ENCODE measurements around the gene SMG1.
A peak's percentile ranks its signal among the peaks of the same experiment; 100 is the strongest.
"Not testable (repeated sequence)": the region's sequence is repeated elsewhere in the genome, so short reads cannot be mapped to it uniquely, and the experiment has no call there.

SMG1 gene

DNA sequence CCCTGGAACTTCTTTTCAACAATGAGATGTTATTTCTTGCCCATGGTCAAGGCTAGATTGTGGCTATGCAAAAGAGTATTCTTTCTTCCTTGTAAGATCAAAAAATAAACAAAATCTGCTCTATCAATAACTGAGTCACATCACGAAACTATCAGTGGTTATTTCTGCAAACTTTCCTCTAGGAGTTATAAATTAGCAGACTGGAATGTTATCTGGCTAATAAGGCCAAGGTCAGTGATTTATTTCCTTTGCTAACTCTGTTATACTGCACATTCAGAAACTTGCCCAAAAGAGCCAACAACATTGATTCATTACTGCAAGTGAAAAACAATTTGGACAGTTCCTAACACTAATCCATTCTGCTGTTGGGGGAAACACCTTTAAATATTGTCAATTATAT lies 129.8 kb downstream of the SMG1 start:
- DNase-seq, result no peak

DNA sequence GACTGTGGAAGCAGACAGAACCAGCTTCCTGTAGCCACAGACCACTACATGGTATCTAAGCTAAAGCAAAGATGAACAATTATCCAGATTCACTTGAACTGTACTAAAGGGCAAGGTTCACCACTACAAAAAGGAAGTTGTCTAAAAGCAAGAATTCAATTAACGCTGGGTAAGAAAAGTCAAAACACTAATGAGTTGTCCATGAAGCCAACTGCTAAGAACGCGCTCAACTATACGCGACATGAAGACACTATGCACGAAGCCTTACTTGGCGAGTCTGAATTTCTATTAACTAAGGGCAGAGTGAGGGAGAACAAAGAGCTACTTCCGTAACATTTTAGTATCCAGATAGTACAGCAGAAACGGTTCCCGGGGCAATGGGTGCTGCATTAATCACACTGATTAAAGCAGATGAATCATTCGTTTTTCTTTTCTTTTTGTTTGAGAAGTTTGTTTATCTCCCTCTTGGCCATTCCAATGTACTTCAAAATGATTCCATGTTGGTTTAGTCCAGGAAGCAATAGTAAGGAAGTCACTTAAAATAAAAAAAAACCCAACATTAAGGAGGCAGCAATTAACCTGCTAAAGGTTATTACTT lies 133.3 kb downstream of the SMG1 start:
- DNase-seq, result no peak

DNA sequence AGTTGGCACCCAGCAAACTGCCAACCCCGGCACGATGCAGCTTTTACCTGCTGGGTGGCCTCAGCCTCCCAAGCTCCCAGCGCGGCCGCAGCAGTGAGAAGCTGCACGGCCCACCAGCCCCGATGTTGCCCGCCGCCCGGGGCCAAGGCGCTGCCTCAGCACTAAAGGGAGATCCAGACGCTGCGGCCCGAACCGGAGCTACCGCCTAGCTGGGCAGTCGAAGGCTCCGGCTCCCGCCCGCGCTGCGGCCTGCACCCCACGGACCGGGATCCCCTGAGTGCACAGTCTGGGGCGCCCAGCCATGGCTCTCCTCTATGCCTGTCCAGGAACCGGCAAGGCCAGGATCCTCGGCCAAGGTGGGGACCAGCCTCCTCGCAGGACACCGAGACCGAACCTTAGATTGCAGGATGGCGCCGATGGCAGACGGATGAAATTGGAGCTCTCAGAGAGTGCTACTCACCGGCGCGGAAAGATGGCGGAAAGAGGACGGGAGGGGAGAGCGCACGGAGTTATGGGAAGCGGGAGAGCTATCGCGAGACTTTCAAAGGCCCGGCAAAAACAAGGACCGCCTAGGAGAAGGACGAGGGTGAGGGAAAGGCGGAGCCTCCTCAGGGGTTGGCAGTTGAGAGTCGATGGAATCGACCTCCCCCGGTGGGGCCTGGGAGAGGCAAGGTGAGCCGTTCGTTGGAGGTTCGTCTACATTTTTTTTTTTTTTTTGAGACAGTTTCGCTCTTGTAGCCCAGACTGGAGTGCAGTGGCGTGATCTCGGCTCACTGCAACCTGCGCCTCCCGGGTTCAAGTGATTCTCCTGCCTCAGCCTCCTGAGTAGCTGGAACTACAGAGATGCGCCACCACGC lies 136.1 kb downstream of the SMG1 start, which contains the start of gene RPS15A:
RPS15A (minus strand) TSS at position 485 of the 857 bp plus-strand sequence. CDS start 1,221 bp downstream, outside the sequence.
- peak; percentile 99 for DNase-seq

DNA sequence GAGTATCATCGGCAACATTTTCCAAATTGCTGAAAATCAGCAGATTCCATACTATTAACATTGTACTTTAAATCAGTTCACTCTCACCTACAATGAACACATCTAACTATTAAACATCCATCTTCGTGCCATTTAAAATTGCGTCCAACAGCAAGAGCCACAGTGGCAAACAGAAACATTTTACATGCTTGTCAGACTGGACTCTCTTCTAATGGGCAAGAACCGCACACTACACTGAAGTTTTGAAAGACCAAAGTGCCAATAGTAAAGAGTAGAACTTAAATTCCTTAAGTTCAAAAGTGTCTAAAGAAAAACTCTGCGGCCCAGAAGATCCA lies 136.7 kb downstream of the SMG1 start:
- DNase-seq, result no peak

DNA sequence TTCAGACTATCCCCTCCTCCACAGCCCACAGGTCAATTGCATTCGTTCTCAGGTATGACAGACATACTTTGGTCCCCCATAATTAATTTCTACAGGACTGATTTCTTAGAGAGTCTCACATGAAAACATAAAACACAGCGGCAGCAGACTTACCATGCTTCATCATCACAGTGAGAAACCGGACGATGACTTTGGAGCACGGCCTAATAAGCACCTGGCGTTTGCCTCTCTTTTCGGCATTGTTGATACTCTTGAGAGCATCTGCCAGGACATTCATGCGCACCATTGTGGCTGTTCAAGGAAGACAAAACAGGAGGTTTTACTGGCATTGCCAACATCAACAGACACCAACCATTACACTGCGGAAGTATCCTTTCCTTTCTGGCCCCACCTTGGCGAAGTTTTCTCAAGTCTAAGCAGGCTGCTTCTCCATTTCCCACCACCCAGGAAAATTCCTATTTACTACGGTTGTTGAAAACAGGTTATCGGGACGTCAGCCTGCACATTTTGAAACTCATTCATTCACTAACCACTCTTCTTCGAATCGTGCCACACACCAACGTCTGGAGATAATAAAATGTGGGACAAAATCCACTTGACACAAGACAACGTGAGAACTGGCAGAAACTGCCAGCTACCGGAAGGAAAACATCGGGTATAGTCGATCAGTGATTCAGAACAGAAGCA lies 137.2 kb downstream of the SMG1 start:
- peak; percentile 29 for DNase-seq

DNA sequence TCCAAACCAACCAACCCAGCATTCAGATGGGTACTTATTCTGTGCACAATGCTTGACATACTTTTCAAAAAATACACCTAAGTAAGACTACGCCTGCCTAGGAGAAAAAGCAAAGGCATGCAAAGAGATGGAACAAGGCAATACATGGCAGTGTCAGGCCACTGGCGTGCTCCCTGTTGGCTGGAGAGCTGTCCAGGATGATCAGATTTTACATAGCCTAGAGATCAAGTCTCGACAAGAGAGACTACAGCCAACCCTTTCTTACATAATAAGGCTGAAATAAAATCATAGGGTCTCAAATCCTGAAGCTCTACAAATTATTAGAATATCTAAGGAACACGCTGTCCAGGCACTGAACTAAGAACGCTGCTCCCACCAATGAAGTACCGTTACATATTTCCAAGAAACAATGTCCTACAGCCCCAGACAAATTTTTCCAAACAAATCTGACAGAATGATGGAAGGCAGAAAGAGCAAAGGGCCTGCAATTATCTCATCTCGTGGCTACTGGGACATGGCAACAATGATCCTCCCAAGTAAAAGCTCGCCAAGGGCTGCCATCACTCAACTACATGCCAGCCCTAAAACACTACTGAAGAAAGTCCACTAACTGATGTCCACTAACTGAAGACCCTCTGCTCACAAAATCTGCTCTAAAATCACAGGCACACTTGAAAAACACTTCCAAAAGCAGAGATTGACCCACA lies 141.1 kb downstream of the SMG1 start:
- DNase-seq, result no peak

DNA sequence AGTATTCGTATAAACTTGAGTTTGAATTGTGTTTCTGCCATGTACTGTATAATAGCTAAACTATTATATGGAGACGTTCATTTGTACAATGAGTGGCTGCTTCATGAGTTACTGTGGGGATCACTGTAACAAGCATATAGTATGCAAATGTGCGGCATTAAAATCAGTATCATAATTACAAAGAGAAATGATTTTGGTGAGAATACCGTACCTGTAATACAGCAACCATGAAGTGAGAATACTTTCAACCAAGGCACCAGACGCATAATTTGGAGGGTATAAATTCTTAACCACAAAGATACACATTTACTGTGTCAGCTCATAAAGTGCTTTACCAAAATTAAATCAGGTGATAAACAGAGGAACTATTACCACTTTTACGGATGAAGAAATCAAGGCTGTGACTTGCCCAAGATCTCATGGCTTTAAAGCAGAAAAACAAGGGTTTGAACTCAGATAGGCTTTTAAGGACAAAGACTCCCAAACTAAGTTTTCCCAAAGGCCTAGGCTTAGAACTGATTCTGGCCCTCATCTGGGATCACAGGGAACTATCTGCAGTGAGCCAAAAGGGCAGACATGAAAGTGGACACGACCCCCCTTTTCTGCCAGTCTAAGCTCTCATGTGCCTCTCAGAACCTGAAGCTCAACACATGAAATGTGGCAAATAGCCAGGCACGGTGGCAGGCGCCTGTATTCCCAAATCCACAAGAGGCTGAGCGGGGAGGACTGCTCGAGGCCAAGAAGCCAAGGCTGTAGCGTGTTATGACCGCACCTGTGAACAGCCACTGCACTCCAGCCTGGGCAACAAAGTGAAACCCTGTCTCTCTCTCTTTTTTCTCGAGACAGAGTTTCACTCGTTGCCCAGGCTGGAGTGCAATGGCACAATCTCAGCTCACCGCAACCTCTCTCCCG lies 142.5 kb downstream of the SMG1 start:
- no peak for DNase-seq

DNA sequence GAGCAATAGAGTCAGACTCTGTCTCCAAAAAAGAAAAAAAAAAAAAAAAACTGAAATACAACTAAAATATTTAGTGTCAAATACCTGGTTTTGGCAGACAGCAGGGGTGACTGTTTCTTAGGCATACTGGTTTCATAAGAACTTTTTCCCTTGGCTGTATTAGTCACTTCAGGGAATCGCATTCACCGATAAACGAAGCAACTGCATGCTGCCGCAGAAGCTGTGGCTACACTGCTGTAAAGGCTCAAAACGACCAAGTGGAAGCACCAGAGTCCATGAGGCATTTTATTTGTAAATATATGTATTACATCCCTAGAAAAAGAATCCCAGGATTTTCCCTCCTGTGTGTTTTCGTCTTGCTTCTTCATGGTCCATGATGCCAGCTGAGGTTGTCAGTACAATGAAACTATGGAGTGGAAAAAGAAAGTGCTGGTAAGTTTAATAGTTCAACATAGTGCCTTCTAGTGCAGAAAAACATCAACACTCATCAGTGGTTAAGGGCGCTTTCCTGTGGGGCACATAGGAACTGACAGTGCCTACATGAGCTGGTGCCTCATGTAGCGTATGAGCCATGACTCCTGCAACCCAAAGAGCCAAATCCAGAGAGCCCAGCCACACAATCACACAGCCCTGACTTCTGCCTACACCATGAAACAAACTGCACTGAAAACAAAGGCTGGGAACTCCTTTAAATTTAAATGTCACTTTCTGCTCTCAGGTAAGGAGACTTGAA lies 143.3 kb downstream of the SMG1 start:
- DNase-seq, result peak; percentile 37

DNA sequence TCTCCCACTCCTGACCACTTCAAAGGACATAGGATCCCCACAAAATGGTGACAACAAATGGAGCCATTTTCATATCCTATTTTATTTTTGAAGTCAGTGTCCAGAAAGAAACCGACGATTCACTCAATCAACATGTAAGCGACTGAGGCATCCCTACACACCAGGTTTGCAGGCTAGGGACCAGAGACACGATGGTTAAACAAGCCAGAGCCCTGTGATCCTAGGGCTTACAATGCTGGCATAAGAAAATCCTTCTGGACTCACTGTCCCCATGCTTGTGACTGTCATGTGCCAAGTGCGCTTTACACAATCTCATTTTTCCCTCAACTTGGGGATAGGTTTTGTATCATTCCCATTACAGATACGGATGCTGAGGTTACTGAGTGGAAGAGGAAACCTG lies 145.0 kb downstream of the SMG1 start:
- not testable (repeated sequence) for DNase-seq

DNA sequence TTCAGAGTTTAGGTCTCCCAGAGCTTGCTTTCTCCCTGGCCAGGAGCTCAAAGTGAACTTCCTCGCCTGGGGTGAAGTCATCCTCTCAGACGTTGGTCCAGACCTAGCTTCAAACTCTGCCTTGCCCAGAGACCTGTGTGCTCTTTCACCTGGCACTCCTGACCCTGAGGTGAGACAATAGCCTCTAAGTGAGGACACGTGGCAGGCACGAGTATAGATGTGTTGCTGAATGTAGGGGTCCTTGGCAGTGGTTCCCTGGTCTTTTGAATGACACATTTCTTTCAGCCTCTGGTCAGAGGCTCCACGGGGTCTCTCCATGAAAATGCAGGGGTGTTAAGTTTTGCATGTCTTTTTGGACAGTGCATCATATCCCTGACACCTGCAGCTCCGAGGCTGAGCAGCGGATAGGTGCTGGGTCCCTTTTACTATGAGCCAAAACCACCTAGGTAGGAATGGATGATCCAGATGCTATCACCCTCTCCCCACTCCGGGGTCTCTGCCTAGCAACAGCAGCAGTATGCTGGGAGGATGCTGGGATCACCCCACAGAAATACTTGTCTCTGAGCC lies 145.7 kb downstream of the SMG1 start:
- not testable (repeated sequence) for DNase-seq

DNA sequence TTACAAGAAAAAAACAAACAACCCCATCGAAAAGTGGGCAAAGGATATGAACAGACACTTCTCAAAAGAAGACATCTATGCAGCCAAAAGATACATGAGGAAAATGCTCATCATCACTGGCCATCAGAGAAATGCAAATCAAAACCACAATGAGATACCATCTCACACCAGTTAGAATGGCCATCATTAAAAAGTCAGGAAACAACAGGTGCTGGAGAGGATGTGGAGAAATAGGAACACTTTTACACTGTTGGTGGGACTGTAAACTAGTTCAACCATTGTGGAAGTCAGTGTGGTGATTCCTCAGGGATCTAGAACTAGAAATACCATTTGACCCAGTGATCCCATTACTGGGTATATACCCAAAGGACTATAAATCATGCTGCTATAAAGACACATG lies 148.5 kb downstream of the SMG1 start:
- DNase-seq, result not testable (repeated sequence)

DNA sequence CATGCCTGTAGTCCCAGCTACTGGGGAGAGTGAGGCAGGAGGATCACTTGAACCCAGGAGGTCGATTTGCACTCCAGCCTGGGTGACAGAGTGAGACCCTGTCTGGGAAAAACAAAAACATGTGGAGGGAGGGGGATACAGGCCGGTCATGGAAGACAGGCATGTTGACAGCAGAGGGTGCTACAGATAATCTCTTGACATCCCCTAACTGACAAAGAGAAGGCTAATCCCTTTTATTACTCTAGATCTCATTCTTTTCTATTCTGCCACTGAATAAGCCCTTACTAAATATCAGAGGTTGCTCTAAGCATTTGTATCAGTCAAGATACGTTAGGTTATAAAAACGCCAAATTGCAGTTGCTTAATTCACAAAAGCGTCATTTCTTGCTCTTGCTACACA lies 149.9 kb downstream of the SMG1 start:
- DNase-seq, result not testable (repeated sequence)

DNA sequence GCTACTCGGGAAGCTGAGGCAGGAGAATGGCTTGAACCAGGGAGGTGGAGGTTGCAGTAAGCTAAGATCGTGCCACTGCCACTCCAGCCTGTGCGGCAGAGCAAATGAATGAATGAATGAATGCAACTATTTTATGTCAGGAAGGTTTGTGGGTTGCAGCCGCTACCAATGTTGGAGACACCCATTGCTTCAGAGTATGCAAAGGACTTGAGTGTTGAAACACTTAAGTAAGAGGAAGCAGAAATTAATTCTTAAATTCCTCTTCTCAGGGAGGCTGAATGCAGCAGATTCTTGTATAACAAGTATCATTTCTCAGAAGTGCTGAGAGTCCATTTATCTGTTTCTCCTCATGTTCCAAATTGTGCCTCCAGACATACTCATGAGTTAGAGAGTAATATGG lies 151.6 kb downstream of the SMG1 start:
- peak; percentile 65 for DNase-seq

DNA sequence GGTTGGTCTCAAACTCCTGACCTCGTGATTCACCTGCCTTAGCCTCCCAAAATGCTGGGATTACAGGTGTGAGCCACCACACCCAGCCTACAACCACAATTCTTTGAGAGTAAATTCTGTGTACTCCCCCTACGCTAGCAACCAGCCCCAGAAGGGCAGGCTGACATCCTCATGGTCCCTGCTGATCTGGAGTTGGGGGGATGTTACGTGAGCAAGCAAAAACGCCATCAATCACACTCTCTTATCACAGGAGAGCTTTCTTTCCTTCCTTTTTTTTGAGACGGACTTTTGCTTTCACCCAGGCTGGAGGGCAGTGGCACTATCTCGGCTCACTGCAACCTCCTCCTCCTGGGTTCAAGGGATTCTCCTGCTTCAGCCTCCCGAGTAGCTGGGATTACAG lies 154.0 kb downstream of the SMG1 start:
- peak; percentile 57 for DNase-seq

DNA sequence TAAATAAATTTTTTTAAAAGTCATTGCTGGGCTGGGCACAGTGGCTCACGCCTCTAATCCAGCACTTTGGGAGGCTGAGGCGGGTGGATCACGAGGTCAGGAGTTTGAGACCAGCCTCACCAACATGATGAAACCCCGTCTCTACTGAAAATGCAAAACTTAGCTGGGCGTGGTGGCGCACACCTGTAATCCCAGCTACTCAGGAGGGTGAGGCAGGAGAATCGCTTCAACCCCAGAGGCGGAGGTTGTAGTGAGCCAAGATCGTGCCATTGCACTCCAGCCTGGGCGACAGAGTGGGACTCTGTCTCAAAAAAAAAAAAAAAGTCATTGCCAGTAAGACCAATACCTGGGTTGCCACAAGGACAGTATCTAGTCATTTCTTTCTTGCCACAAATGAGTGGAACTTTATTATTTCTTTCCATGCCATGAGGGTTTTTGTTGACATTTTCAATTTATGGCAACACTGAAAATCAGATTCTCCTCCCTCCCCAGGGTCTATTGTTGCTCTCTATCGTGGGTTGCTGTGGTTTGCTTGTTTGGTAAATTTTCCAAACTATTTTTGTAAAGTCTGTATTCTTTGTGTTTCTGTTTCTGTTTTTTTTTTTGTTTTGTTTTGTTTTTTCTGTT lies 155.8 kb downstream of the SMG1 start:
- not testable (repeated sequence) for DNase-seq

DNA sequence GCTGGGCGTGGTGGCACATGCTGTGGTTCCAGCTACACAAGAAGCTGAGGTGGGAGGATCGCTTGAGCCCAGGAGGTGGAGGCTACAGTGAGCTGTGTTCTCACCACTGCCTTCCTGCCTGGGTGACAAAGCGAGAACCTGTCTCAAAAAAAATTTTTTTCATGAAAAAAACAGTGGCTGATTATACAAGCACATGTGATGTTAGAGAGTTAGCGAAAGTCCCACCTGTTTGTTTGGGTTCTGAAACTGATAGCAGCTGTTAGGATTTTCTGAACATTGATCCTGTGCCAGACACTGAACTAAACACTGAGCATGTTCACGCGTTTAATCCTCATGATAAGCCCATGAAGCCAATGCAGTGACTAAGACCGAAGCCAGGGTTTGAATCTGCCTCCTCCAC lies 159.0 kb downstream of the SMG1 start:
- peak; percentile 39 for DNase-seq

DNA sequence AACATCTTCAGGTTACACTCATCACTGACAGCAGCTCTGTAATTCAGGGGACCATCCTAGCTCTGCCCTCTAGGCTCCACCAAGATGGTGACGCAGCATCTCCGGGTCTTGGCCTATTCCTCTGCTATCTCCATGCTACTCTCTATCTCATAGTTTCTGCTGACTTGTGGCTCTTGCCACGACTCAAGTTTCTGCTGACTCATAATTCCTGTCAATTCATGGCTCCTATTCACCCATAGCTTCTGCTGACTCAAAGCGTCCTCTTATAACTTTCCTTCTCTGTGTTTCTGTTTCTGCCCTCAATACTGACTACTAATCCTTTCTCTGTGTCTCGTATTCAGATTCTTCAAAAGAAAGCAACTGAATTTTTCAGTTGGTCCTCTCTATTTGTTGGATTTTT lies 163.5 kb downstream of the SMG1 start:
- DNase-seq, result not testable (repeated sequence)

DNA sequence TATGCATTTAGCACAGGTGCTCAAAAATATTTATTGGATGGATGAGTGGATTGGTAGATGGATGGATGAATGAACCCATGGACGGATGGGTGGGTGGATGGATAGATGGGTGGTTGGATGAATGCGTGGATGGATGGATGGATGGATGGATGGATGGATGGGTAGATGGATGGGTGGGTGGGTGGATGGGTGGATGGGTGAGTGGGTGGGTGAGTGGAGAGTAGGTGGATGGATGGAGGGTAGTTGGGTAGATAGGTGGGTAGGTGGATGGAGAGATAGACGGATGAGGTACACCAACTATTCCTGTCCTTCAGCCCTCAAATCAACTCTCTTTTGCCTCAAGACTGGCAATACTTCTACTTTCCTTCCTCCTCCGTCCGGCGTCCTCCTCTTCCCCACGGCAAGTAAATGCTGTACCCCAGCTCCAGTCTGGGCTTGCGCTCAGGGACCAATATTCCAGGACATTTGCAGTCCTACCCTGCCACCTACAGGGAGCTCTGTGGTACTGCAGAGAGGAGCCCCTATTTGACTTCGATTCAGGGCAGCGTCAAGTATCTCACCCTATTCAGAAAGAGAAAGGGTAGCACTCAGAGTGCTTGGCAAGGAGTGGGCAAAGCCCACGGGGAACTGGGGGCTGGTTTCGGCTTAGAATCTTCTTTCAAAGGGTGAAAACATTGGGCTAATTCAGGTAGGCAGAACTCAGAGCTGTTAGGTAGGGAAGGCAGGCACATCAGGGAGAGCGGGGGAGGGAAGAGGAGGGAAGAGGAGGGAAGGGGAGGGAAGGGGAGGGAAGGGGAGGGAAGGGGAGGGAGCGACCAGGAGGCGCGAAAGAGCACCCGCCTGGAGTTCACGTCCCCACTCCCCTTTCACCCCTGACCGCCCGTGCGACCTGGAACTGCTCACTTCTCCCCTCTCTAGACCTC lies 166.3 kb downstream of the SMG1 start:
- DNase-seq, result peak; percentile 43

DNA sequence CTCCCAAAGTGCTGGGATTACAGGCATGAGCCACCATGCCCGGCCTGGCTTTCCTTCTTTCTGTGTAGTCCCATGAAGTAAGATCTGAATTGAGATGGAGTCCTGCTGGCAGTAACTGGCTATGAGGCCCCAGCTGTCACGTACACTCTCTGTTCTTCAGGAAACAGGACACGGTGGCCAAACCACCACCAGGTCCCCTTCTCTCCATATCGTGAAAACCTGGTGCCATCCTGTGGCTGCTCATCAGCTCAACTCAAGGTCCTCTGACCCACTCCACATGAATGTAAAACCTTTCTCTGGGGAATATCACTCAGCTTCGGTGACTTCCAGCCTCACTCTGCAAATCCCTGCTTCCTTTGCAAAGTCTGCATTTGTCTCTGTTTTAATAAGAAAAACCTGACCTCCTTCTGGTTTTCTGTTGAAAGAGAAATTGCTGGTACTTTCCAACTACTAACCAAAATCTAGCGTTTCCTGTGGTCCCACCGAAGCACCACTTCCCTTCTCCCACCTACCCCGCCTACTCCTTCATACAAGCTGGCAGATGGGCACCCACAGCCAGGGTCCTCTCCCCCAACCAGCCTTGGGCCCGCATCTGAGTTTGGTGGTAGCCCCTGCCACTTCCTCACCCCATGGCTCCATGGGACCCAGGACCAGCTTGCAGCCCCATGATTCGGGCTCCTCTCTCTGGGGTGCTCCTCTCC lies 168.1 kb downstream of the SMG1 start:
- not testable (repeated sequence) for DNase-seq
